Activated CD4-positive, CD25-positive, alpha-beta regulatory T cell (primary cell): ENCODE results near the gene ABCD4.
A peak's percentile ranks its signal among the peaks of the same experiment; 100 is the strongest.
"Not testable (repeated sequence)": the region's sequence is repeated elsewhere in the genome, so short reads cannot be mapped to it uniquely, and the experiment has no call there.

Experiments used
- DNase-seq, 4 experiments: peaks; one replicate each; lab custom pipeline; 2025; lab: John Stamatoyannopoulos, UW

ABCD4 gene

DNA sequence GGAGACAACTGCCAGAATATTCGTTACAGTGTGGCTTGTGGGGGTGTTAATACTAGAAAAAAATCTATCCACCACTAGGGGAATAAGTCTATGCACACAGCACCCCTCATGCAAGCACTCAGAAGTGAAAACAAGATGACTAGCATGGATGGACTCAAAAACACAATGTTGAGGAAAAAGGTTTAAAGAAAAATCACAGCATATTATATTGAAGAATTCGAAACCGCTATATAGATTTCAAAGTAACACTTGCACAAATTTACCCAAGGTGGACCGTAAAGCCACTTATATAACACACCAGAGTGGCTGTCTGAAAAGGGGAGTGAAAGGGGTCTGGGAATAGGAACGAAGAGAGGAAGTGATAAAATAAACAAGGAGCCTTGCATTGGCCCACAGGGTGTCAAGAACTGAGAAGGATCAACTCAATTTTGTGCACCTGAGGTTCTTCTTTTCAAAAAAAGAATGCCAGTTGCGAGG is 544 bp downstream of the ABCD4 start:
- DNase-seq, result no peak

GRCh38 chr14:74301594-74302151 is 1.1 kb downstream of the ABCD4 start:
- DNase-seq, result no peak

- peak in 1 of 4 experiments; percentile 18 for DNase-seq
Measured at GRCh38 chr14:74299061-74299545, 3.6 kb downstream of the ABCD4 start.

DNA sequence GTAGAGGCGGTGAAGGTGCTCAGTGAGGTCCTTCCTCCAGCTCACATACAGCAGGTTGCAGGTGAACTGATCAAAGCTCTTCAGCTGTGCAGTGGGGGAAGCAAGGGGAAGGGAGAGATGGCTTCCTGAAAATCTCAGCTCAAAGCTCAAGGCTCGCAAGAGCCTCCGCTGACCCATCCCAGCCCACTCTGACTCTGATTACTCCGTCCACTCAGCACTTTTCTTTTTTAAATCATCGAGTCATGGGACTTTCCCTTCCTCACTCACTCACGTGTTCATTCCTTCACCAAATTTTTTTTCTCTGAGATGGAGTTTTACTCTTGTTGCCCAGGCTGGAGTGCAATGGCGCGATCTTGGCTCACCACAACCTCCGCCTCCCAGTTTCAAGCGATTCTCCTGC is 4.7 kb downstream of the ABCD4 start:
- DNase-seq, result no peak

DNA sequence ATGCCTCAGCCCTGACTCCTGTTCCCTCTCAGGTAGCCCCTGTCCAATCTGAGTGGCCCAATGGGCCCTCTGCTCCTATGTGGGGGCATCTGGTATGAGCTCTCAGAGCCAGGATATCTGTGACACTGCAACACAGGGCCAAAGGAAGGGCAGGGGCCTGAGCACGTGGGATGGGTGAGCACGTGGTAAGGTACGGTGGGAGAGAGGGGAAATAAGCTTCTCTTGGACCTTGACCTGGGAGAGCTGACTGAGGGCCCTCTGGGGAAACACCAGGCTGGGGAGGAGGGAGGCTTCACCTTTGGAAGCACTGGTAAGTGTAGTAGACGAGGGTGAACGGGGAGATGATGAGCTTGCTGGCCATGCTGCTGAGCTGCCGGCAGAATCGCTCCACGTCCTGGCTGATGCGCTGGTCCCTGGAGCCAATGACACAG is 6.7 kb downstream of the ABCD4 start:
- no peak for DNase-seq

DNA sequence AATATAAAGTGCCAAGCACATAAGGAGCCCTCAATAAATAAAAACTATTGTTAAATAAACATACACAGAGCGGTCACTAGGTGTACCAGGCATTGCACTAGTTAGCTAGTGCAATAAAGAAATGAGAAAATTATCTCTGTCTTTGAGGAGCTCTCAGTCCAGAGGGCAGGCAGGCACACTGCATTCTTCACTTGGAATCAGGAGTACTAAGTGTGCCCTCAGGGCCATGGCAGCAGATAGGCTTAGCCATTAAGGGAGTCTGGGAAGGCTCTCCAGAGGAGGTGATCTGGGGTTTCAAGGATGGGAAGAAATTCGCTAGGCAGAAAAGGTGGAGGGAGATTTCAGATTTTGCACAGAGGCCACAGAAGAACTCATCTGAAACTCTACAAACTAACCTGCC is 9.1 kb downstream of the ABCD4 start:
- DNase-seq, result no peak

GRCh38 chr14:74292061-74292460 is 10.7 kb downstream of the ABCD4 start:
- no peak for DNase-seq

DNA sequence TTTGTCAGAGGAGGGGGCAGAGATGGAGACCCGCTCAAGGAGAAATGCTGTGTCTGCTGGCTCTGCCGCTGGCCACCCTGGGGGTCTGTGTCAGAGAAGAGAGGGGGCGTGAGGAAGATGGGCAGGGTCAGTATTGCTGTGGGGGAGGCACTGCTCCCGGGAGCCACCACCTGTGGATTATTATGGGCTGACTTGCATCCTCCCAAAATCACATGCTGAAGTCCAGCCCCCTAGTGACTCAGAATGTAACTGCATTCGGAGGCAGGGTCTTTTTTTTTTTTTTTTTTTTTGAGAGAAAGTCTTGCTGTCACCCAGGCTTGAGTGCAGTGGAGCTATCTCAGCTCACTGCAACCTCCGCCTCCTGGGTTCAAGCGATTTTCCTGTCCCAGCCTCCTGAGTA is 12.3 kb downstream of the ABCD4 start:
- no peak for DNase-seq

DNA sequence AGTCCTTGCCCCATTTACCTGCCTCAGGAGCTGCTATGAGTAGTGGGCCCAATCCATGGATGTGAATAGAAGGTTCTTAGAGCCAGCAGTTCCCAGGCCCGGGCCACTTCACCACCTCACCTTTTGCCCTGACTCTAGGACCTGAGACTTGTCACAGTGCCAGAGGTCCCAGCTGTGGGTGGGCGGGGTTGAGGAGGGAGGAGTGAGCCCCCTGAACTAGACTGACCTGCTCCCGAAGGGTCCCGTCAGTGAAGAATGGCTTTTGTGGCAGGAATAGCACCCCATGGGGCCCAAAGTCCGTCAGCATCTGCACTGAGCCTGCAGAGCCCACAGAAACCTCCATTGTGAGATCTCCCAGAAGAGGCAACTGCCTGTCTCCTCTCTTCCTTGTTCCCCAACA is 12.9 kb downstream of the ABCD4 start:
- DNase-seq, result no peak

DNA sequence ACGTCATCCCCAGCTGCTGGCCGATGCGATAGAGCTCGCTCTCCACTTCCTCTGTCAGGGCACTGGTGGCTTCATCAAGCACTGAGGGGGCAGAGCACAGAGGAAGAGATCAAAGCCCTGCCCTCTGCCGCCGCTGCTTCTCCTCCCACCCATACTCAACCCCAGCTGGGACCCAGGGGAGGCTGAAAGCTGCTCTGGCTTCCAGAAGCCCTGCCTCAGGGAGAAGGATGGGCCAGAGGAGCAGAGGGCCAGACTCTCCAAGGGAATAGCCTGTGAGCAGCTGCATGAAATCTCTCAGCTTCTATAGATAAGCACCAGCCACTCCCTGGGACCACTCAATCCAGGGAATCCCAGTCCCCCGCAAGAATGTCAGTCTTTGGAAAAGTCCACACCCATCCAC is 16.0 kb downstream of the ABCD4 start:
- no peak for DNase-seq

GRCh38 chr14:74281069-74281468 is 21.7 kb downstream of the ABCD4 start:
- DNase-seq, result no peak

- no peak for DNase-seq
Measured at GRCh38 chr14:74278080-74278479, 24.7 kb downstream of the ABCD4 start.

DNA sequence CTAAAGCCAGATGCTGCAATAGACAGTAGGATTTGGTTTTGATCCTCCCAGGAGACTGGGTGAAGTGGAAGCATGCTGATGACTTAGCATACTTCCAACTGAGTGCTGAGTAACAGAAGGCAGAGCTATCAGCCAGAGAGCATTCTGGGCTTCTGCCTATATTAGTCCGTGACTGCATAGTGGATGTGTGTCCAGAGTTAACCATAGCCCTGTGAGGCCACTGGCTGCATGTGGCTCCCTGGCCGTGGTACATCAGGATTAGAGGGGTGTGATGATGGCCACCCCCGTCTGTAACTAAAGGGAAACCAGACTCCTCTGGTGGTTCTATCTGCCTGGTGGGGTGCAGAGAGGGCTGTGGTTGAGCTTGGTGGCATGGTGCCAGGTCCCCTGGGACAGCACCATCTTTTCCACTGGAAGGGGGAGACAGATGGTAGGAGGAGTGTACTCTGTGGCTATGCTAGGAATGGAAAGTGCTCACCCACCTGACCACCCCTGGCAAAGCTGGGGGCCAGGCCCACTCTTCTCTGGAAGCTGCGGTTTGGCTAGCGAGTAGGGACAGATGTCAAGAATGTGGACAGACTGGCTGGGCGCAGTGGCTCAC is 27.4 kb downstream of the ABCD4 start:
- DNase-seq, result no peak

DNA sequence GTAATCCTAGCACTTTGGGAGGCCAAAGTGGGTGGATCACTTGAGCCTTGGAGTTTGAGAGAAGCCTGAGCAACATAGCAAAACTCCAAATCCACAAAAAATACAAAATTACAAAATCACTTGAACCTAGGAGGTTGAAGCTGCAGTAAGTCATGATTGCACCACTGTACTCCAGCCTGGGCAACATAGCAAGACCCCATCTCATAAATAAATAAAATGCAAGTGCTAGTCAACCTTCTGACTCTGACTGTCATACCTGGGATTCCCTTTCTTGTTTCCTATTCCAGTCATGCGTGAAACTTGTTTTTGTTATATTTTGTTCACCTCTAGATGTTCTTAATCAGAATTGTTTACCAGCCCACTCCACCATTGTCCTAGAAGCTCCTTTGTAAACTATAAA is 31.4 kb downstream of the ABCD4 start:
- DNase-seq, result no peak

- not testable (repeated sequence) for DNase-seq
Measured at GRCh38 chr14:74270382-74271177, 32.2 kb downstream of the ABCD4 start.

DNA sequence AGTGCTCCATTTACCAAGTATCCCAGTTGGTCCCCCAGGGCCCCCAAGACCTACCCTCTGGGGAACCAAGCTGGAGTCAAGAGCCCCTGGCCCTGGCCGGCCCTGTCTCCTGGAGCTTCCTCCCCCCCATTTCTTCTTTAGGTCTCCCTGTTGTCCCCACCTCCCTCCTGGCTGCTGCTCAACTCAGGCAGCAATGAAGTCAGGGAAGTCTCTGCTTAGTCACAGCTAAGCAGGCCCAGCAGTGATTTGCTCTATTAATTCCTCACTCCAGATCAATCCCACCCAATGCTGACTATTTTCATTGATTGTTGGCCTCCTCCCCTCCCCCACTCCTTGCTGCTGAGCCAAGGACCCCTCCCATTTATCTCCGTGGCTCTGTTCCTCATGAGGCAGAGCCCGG is 35.1 kb downstream of the ABCD4 start:
- DNase-seq, result no peak

DNA sequence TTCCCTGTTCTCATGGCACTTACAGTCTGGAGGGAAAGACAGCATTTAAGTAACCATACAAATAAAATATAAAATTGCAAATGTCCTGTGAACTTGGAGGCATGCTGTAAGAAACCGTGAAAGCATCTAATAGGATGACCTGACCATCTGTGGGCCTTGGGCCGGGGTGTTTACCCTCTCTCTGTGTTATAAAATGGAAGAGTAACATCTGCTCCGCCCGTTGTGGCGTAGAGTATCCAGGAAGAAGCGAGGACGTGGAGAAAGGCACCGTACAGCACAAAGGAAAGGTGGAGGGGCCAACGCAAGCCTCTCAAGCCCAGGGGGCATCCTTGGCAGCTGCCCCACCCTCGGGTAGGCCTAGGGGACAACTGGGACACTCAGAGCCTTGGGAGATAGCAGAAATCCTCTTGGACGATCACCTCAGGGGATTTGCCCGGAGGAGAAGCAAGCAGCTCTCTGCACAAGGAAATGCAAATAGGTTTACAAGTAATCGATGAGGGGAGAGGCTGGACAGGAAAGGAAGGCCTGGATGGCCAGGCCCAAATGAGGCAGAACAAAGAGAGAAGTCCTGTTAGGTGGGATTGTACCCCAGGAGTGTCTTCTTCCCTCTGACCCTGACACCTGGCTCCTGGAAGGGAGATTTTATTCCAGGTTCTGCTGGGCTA is 37.3 kb downstream of the ABCD4 start:
- no peak for DNase-seq

GRCh38 chr14:74263921-74264320 is 38.8 kb downstream of the ABCD4 start:
- no peak for DNase-seq

- DNase-seq, result no peak
Measured at GRCh38 chr14:74263181-74263580, 39.6 kb downstream of the ABCD4 start.

DNA sequence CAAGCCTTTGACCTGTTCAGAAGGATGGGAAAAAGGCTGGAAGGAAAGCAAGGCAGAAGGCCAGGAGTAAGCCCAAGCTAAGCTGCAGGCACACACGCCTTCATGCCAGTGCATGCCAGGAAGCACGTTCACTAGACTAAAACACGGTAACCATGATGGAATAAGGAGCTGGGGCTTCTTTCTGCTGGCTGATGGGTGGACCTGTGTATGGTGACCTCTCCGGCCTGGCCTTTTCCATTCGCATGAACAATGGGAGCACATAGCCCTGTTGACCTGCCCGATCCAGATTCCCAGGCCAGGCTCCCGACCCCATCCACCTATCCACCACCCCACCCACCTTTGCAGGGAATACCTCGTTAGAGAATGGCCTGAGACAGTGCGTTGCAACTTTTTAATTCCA is 40.7 kb downstream of the ABCD4 start:
- no peak for DNase-seq

DNA sequence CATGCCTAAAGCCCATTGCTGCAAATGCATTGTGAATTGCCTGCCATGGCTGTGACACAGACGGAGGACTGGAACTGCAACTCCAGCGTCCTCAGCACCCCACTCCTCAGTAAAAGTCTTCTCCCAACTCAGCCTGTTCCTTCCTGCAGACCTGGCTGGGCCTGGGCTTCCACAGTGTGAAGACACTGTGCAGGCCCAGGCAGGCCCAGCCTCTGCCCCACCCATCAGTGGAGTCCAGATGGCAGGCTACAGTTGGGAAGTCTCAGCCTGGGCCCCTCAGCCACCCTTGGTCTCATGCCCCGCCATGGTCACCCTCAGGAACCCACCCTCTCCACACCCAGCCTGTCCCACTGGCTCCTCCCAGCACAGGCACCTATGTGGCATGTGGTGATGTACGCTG is 41.4 kb downstream of the ABCD4 start:
- no peak for DNase-seq

DNA sequence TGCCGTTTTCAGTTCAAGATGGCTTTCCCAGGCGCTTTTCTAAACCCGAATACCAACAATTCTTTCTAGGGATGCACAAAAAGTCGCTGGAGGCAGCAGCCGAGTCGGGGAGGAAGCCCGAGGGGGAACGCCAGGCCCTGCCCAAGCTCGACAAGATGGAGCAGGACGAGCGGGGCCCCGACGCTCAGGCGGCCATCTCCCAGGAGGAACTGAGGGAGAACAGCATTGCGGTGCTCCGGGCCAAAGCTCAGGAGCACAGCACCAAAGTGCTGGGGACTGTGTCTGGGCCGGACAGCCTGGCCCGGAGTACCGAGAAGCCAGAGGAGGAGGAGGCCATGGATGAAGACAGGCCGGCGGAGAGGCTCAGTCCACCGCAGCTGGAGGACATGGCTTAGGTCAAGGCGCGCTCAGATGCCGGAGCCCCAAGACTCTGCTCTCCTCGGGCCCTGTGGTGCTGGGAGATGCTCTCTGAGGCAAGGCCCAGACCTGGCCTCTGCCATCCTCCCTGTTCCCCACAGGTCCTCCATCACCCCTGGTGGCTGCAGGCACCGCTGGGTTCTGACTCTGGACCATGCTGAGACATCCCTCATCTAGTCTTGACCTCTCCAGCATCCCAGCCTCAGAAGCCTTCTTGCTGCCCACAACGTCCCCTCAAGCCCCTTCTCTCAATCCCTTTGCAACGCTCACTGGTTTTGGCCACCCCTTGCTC is 42.1 kb downstream of the ABCD4 start:
- no peak for DNase-seq
